Astrocyte of the spinal cord (primary cell): ENCODE measurements around the gene CHCHD4.

Experiments used
- DNase-seq: peaks from one replicate; pipeline ENCODE4 v3.0.0; 2011; ENCODE audit warnings: low read depth, low spot score
- H3K4me3 ChIP-seq: 2 replicates; pipeline ENCODE4 v1.5.1; 2011; ENCODE audit warnings: low read depth, mild to moderate bottlenecking, low read length, moderate library complexity
- in situ Hi-C: cut with HindIII; loops from 2 replicates; pipeline ENCODE4 v1.10.0; 2017; ENCODE audit warnings: low sequenced_read_pairs
- TF ChIP-seq, protein P1 (sequence below): IDR thresholded peaks from 2 replicates; pipeline ENCODE4 v1.5.1; 2012; ENCODE audit warnings: low read depth, mild to moderate bottlenecking, low read length, inconsistent platforms

The CHCHD4 gene

DNA sequence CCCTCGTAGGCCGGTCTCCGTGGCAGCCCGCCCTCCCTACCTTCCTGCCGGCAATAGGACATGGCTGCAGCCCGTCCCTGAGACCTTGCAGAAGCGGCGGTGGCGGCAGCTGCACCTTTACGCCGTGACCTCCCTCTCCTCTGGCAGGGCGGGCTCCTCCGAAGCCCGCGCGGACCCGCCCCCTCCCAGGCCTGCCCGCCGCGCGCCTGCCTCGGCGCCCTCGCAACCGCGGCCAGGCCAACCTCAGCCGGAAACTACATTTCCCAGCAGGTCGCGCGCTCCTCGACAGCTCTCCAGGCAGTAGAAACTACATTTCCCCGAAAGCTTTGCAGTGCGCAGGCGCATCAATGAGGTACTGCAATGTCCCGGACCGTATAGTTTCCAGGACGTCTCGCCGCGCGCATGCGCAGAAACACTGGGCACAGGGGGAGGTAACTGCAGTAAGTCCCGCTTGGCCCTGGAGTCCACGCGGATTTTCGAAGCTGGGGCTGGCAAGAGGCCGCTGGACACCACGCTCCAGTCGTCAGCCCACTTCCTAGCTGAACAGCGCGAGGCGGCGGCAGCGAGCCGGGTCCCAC, at the start of gene CHCHD4, which contains the start of gene TMEM43:
Gene CHCHD4, minus strand, starts transcription at position 256 of the 578 bp plus-strand sequence. Its CDS starts 194 bp downstream, at position 62.
Gene TMEM43, plus strand, starts transcription at position 438 of the 578 bp plus-strand sequence. CDS start 142 bp downstream, outside the sequence.
- TF ChIP-seq, protein P1, sequence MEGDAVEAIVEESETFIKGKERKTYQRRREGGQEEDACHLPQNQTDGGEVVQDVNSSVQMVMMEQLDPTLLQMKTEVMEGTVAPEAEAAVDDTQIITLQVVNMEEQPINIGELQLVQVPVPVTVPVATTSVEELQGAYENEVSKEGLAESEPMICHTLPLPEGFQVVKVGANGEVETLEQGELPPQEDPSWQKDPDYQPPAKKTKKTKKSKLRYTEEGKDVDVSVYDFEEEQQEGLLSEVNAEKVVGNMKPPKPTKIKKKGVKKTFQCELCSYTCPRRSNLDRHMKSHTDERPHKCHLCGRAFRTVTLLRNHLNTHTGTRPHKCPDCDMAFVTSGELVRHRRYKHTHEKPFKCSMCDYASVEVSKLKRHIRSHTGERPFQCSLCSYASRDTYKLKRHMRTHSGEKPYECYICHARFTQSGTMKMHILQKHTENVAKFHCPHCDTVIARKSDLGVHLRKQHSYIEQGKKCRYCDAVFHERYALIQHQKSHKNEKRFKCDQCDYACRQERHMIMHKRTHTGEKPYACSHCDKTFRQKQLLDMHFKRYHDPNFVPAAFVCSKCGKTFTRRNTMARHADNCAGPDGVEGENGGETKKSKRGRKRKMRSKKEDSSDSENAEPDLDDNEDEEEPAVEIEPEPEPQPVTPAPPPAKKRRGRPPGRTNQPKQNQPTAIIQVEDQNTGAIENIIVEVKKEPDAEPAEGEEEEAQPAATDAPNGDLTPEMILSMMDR = no peak
- DNase-seq = peak; percentile 99
- H3K4me3 ChIP-seq = peak within 1 kb of the TSS; percentile 99
- in situ Hi-C loops = no loop called here

DNA sequence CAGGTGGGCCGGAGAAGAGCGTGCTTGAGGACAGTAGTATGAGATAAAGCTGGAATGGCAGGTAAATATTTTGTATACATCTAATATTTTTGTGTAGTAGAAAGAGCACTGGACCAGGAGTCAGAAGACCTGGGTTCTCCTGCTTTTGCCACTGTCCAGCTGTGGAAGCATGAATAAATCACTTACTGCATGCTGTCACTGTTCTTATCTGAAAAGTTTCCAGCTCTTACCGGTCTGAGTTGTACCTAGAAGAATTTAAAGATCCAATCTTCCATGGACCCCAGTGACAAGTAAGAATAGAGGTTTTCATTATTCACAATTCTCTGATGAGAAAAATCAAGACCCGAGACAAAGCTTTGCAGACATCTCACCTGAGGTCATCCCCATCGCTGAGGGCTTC, 47.8 kb upstream of the CHCHD4 start:
- in situ Hi-C loops = no loop called here
- TF ChIP-seq, protein P1 = no peak
- no peak overlapping the region for H3K4me3 ChIP-seq
- DNase-seq = no peak

DNA sequence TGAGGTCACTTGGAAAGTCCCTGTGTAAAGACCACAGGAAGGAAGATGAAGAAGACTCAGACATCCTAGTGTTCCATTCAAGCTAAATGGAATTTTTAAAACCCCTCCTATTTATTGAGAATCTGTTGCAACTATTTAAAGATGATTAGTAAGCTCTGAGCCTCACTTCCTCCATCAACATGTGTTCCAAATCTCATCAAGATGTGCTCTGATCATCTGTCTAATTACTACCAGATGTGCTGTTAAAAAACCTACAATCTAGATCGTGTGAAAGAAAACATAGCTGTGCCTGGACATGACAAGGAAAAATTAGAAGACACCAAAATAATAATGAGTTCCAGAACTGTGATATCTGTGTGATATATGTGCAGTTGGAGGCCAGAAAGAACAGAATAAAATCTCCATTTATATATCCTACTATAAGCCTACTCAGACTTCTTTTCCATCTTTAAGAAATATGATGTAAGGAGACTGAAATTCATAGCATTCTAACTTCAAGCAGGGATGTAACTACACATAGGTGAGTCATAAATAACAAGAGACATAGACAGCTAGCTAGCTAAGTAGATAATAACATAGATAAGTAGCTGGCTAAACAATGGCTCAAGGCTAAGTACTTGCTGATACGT, 46.0 kb upstream of the CHCHD4 start:
- DNase-seq = peak; percentile 45
- H3K4me3 ChIP-seq = no peak overlapping the region
- in situ Hi-C loops = no loop called here
- TF ChIP-seq, protein P1 = no peak

DNA sequence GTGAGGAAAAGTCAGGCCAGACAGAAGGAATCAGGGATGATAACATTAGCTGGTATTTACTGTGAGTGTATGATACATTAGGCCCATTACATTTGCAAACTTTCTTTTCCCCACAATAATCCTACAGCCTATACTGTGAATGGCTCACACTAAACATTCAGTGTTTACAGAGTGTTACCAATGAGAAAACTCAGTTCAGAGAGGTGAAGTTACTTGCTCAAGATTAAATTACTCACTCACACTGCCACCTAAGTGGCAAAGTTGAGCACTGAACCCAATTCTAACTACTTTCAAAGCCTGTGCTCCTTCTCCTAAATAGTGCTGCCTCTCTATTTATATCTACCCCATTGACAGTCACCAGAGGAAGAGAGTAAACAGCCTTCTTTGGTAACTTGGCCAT, 45.2 kb upstream of the CHCHD4 start:
- TF ChIP-seq, protein P1 = no peak

GRCh38 chr3:14169435-14169834, 44.8 kb upstream of the CHCHD4 start:
- in situ Hi-C loops = no loop called here
- no peak overlapping the region for H3K4me3 ChIP-seq
- TF ChIP-seq, protein P1 = no peak

More for the DNA sequence above, 45.2 kb upstream of the CHCHD4 start:
- DNase-seq = no peak
- in situ Hi-C loops = no loop called here
- no peak overlapping the region for H3K4me3 ChIP-seq

GRCh38 chr3:14166877-14167603, 42.4 kb upstream of the CHCHD4 start:
- H3K4me3 ChIP-seq = no peak overlapping the region
- no peak for DNase-seq
- TF ChIP-seq, protein P1 = no peak
- in situ Hi-C loops = no loop called here

More at GRCh38 chr3:14169435-14169834, 44.8 kb upstream of the CHCHD4 start:
- DNase-seq = no peak
